CD4-positive, alpha-beta T cell treated with Interleukin-4 for 4 hours (primary cell): ENCODE measurements around the gene GLDN.
"Not testable (repeated sequence)": the region's sequence is repeated elsewhere in the genome, so short reads cannot be mapped to it uniquely, and the experiment has no call there.

Experiments used
- DNase-seq: peaks from one replicate; pipeline ENCODE4 v3.0.0-alpha.2; 2020

GLDN gene

DNA sequence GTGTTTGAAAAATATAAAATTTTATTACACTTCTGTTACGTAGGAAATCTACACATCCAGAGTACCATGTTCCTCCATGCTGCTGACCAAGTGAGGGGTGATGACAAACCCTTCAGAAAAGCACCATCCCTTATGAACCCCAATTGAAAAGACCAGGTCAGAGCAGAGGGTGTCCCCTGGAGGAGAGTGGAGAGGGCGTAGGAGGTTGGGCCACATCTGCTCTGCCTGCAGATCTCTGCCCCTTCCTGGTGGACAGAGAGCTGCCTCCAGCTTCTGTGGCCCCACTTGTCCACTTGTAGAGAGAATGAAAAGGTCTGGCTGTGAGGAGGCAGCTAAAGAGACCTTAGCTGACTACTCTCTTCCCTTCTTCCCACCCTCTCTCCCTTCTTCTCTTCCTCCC lies 55.5 kb downstream of the GLDN start:
- DNase-seq, result no peak

DNA sequence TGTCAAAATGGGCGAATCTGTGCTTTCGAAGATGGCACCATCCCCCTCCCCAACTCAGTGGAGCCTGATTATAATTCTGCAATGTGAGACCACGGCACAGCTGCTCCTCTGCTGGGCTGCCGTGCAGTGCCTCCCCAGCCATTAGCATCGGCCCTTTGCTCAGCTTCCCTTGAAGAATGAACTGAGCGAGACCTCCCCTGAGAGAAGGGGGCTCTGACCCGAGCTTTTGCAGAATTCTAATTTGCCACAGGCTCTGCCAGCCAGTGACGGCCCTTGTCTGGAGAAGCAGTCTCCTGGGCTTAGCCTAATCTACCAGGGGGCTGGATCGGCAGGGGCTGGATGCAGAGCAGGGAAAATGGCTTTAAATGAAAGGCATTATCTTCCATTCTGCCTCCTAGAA lies 57.2 kb downstream of the GLDN start:
- no peak for DNase-seq

DNA sequence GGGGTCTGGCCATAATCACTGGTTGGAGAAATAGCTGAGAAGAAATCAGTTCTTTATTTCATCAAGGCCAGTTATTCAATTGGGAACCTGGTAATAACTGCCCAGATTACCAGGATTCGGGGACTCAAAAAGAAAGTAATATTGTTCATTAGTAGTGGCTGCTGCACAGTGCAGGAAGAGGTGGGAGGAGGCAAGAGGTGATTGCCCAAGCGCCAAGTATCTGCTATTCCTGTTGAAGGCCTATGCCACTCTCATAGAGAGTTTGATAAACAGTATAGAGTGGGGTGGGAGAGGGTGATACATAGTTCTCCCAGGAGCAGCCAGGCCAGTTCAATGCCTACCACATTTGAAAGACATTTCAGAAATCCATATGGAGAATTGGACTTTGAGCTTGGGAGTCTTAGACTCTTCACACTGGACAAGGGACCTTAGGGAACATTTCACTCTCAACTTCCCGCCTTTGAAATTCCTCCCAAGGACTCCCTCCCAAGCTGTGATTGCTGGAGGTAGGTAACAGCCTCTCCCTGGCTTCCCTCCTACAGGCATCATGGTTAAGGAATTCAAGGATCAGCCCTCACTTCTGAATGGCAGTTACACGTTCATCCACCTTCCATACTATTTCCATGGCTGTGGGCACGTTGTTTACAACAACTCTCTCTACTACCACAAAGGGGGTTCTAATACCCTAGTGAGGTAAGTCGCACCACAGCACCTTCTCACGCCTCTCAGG lies 59.8 kb downstream of the GLDN start:
- no peak for DNase-seq

DNA sequence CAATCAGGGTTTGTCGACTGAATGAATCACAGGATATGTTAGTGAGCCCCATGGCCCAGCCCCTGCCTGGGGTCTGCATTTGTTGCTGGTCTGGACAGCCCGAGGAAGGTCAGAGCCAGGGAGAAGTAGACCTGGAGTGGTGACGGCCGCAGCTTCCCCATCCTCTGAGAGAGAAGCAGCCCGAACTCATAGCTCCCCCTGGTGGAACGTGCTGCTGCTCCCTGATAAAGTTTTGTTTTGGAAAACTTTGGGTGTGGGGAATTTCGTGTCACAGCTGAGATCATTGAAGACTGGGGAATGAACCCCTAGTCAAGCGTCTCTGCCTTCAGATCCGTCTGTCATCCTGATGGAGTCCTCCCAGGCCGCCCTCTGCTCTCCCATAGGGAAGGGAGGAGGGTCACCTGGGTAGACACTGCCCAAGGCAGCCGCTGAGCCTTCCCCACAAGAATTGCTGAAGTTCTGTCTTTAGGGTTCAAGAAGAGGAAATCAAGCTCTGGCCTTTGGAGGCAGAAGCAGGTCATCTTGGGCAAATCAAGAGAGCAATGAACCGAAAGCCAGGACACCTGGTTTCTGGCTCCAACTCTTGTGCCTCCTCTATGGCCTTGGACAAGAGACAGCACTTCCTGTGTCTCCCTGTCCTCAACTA lies 60.5 kb downstream of the GLDN start:
- DNase-seq, result no peak

DNA sequence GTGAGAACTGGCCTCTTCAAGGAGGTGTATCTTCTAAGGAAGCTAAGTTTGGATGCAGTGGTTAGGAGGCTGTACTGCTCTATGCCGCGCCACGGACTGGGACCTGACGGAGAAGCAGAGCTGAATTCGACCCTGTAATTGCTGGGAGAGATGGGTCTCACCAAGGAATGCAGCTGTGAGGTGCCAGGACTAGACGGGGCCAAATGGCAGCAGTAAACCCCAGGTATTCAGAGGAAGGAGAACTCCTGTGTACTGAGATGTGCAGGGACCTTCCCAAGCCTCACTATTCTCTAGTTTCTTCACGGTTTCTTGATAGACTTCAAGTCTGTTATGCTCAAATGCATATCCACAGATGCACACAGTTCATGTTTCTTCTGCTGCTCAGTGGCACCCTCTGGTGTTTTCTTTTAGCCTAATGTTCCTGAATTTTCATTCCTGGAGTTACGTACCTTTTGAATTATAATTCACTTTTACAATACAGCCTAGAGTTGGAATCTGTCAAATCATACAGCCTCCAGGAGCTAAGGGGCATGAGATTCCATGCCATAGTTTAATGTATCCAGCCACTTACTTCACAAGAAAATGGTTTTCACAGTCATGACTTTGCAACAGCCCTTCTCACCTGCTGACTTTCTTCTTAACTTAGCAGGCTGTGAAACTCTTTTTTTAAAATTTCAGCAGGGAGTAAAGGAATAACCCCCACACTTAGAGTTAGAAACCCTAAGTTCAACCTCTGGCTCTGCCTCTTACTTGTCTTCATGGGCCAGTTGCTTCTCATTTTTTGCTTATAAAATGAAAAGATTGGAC lies 61.8 kb downstream of the GLDN start:
- no peak for DNase-seq

DNA sequence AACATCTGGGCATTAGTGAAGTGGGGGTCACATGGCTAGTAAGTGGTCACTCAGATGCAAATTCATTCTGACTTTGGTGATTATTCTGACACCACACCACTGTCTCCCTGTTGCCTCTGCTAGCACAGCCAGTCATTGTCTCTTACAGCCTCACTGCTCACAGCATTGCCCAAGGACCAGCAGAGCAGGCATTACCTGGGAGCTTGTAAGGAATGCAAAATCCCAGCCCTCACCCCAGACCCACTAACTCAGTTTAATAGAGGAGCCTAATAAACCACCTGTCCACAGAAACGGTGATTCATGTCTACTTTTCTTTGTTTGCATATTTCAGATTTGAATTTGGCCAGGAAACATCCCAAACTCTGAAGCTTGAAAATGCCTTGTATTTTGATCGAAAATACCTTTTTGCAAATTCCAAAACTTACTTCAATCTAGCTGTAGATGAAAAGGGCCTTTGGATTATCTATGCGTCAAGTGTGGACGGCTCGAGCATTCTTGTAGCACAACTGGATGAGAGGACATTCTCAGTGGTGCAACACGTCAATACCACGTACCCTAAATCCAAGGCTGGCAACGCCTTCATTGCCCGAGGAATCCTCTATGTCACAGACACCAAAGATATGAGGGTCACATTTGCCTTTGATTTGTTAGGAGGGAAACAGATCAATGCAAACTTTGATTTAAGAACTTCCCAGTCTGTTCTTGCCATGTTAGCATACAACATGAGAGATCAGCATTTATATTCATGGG lies 62.7 kb downstream of the GLDN start:
- DNase-seq, result no peak

DNA sequence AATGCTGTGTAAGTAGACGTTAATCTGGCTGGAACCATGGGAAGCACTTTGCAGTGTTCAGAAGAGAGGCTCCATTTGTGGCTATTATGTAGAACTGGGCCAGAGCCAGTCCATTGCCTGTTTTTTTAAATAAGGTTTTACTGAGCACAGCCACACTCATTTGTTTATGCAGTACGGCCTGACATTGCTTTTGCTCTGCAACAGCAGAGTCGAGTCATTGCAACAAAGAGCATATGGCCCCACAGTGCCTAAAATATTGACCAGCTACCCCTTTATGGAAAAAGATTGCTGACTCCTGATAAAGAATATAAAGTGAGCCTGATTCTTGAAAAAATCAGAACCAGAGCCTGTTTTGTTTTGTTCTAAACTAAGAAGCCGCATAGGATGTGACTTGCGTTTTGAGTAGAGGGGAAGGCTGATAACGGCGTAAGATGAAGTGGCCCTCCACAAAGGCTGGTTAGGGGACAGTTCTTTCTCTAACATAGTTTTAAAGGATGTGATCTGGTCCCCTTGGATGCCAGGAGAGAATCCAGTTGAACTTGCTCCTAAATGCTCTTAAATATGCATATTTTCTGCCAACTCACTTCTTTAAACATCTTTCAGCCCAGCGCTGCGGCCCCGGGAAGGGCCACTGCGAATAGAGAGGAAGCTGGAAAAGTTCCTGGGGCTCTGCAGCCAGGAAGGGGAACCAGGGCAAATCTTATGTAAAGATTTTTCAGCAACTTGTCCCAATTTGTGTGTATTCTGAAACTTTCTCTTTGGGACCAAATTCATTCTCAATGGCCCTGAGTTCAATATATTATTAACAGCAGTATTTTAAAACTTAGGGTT lies 64.5 kb downstream of the GLDN start:
- no peak for DNase-seq

DNA sequence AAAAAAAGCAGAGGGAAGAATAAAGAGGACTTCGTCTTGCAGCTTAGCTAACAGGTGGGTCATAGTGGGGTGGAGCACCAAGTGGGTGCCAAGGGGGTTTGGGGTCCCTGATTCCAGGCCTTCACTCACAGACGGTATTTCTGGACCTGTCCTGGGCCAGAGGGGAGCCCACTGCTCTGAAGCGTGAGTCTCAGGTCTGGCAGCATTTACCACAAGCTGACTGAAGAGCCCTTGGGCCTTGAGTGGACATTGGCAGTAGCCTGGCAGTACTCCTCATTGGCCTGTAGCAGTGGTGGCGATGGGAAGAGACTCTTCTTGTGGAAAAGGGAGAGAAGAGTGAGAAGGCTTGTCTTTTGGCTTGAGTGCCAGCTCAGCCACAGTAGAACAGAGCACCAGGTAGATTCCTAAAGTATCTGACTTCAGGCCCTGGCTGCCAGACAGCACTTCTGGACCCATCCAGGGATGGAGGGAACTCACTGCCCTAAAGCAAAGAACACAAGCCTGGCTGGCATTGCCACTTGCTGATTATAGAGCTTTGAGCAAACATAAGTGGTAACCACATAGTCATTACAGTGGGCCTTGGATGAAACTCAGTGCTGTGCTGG lies 72.9 kb downstream of the GLDN start:
- DNase-seq, result no peak

DNA sequence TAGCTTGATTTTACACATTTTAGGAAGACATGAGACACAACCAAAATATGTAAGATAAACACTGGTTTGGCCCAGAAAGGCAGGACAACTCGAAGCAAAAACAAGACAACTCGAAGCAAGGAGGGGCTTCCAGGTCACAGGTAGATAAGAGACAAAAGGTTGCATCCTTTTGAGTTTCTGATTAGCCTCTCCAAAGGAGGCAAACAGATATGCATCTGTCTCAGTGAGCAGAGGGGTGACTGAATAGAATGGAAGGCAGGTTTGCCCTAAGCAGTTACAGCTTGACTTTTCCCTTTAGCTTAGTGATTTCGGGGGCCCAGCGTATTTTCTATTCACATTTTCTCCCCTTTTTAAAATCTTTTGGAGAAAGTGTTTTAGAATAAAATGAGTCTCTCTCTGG lies 74.7 kb downstream of the GLDN start:
- DNase-seq, result no peak

DNA sequence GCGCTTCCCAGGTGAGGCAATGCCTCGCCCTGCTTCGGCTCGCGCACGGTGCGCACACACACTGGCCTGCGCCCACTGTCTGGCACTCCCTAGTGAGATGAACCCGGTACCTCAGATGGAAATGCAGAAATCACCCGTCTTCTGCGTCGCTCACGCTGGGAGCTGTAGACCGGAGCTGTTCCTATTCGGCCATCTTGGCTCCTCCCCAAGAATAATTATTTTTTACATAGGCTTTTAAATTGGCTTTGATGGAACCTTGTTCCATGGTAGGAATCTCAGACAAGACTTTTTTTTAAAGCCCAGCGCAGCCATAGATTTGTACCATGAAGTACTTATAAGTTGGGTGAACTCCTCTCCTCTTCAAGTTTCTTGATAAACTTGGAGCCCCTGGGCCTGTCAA lies 81.6 kb downstream of the GLDN start:
- not testable (repeated sequence) for DNase-seq

DNA sequence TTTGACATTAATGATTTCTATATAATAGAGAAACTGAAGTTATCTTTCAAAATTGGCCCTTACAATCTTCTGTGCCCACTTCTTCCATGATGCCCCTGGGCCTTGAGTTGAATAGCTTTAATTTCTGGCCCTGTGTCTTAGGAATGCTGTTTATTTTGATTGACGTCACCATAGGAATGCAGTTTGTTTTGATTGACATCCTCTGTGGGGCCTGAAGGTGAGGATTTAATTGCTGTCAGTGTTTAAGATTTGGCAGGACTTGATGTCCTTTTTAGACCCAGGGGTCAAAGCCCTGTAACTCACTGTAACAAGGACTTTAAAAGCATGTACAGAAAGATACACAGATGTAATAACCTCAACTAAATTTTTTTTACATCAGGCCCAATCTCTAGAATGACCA lies 83.3 kb downstream of the GLDN start:
- DNase-seq, result no peak

DNA sequence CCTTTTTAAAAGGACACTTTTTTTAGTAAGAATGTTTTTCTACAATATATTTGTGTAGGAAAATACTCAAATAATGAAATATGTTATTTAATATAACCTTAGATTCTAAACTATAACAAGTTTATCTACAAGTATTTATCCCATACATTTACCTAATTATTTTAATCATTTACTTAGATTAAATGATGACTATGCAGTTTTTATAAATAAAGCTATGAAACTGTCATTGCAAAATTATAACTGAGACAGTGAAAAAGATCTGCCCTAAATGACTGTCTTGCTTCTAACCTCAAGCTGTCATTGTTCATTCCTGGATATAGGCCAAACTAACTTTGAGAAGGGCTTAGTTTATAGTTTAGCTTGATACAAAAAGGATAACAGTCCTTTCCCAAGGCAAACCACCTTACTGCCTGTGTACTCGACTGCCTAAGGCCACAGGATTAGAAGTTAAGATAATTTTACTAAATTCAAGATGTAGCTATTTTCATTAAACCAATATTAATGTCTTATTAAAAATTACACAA lies 84.1 kb downstream of the GLDN start:
- DNase-seq, result no peak

DNA sequence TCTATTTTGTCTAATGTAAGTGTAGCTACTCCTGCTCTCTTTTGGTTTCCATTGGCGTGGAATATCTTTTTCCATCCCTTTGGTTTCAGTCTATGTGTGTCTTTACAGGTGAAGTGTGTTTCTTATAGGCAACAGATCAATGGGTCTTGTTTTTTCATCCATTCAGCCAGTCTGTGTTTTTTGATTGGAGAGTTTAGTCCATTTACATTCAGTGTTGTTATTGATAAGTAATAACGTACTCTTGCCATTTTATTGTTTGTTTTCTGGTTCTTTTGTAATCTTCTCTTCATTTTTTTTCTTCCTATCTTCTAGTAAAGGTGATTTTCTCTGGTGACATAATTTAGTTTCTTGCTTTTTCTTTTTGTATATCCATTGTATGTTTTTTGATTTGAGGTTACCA lies 97.1 kb downstream of the GLDN start:
- no peak for DNase-seq

DNA sequence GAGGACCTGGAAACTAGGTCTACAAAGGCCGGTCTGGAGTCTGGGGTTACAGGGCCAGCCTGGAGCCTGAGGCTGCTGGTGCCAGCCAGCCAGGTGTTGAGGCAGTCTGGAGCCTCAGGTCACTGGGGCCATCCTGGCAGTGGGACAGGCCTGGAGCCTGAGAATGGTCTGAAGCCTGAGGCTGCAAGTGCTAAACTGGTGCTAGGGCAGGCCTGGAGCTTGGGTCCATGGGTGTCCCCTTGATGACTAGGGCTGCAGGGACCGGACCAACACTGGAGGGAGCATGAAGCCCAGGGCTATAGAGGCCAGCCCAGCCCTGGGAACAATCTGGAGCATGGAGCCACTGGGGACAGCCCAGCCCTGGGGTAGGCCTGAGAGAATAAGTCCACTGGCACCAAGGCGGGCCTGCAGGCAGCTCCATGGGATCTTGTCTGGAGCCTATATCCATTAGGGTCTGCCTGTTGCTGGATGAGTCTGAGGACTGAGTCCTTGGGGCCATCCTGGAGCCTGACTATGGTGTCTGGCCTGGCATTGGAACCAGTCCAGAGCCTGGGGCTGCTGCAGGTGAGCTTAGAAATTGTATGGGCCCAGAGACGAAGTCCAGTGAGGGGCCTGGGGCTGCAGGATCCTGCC lies 101.9 kb downstream of the GLDN start:
- no peak for DNase-seq

DNA sequence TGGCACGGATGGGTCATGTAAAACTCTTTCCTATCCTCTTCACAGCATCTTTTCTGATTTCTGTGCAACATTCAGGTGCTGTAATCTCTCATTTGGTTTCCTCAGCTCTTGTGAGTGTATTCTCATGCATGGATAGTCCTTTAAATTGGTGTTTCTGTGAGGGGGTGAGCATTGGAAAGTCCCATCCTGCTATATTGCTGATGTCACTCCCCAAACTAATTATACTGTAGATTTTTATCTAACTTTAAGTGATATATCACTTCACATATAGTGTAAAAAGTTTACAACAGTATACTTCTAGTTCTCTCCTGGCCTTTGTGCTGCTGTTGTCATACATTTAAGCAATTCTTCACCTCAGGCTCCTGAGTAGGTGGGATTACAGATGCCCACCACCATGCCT lies 102.7 kb downstream of the GLDN start:
- DNase-seq, result no peak

DNA sequence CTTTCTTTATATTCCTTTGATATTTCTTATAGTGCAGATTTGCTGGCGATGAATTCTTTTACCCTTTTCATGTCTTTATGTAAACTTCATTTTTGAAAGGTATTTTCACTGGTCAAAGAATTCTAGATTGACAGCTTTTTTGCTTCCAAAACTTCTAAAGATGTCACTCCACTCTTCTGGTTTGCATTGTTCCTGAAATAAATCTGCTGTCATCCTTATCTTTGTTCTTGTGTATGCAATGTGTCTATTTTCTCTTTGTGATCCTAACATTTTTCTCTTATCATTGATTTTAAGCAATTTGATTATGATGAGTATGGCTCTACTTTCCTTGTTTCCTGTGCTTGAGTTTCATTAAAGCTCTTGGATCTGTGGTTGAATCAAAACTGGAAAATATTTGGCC lies 103.4 kb downstream of the GLDN start:
- DNase-seq, result no peak

DNA sequence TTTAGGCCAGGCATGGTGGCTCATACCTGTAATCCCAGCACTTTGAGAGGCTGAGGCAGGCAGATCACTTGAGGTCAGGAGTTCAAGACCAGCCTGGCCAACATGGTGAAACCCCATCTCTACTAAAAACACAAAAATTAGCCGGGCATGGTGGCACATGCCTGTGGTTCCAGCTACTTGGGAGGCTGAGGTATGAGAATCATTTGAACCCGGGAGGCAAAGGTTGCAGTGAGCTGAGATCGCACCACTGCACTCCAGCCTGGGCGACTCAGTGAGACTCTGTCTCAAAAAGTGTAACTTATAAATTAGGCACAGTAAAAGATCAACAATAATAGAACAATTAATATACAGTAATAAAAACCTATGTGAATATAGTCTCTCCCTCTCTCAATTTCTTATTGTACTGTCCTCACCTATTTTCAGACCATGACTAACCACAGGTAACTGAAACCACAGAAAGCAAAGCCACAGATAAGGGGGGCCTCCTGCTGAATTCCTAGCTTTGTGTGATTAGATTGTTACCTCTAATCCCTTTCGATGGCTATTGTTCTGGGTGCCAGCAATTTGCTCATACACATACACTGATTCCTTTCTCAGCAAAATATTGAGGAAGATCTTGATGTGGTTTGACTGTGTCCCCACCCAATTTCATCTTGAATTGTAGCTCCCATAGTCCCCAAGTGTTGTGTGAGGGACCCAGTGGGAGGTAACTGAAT lies 104.7 kb downstream of the GLDN start:
- DNase-seq, result not testable (repeated sequence)

DNA sequence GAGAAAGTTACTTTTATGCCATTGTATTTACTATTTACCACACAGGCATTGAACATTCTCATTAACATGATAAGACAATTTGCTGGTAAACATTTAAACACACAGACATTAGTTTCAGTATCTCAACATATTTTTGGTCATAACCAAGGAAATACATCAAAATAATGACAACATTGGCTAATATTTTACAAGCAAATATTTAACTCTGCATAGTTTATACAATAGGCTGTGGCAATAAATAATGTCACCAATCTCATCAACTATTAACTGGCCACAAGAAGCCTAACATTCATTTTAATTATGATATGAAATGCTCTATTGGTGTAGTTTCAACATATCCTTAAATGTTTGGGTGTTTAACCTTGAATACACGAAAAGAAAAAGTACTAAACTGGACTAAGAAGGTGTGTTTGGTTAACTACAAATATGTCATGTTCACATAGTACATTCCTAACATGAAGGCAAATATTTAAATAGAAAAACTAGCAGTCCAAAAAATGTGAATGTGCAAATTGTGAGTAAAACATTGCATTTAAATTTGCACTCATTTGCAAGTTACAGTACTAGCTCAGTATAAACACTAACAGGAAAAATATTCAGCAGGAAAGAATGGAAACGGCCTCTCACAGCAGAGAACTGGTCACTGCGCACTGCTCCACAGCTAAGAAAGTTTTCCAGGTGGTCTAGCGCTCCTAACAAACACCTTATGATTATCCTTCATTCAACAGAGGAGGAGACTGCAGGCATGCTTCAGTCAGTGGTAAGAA lies 106.6 kb downstream of the GLDN start:
- no peak for DNase-seq

DNA sequence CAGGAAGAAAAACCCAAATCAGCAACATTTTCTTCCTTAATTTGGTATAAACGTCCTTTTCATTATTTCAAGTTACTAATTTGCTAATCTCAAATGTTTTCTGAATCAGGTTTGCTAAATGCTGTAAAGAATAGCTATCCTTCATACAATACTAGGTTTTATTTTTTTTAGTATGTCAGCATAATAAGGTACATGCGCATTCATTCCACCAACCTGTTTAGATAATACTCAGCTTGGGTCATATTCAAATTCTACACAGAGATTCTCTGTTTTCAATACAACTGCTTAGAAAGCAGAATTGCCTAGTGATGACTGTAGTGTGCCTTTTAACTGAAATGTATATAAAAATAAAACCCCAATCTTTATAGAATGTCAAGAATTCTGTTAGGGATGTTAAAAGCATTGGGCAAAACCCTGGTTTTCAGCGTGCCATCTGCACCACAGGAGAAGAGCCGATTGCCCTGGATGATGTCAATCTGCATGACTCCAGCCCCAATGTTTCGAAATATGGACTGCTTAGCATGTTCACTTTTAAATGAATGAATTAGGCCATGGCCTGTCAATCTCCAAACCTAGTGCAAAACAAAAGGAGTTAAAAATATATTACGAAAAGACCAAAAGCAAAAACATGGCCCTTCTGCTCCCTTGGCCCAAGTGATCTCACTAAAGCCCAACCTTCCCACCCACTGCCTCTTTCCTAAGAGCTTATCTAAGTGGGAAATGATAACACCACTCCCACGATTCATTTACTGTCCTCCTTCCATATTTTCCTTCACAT lies 107.4 kb downstream of the GLDN start:
- DNase-seq, result no peak
